ENCODE measurements around the gene CFAP97. TPM values are rescaled to one million over a fixed set of nuclear protein-coding genes. Genes with fewer than 3 reads are reported as not detected.

Gene CFAP97
- total RNA-seq, 1 experiment from 2014 or later = 36.9 TPM

DNA sequence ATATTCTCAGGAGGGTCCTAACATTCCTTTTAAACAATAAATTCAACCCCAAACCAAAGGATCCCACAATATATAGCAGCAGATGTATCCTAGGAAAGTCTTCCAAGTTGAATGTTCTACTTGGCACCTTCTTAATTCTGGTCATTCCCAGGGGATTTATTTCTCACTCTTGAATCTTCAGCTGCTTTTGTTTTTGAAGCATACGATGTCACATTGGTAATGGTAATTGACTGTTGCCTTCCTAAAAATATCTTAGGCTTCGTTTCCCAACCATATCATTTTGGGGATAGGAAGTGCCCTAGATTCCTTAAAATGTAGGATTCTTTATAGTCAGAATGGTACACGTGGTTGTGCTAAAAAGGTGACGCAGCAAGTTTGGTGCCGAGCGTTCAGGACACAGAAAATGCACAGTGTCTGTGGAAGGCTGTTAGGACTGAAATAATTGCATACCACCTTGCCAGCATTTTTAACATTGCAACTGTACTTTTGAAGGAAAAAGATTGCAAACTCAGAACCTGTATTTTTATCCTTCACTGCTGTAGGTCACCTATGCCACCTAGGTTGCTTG lies 13.7 kb upstream of the CFAP97 start:
- peaks cover 5% of the 10 kb centered on the region for H3K9me3 Mint-ChIP-seq (ENCODE audit: low read depth, unreplicated experiment)
- no peak for TF ChIP-seq CTCF (IDR thresholded peaks at IDR 0.05; ENCODE audit: unreplicated experiment)
- no peak for DNase-seq
- H3K27ac Mint-ChIP-seq (ENCODE audit: unreplicated experiment) = no peak overlapping the region
- peaks cover 5% of the 10 kb centered on the region for H3K36me3 Mint-ChIP-seq (ENCODE audit: insufficient read depth, unreplicated experiment)
- intact Hi-C loops (cut with micrococcal nuclease; ENCODE audit: unreplicated experiment) = no loop called here
- CTCF ChIA-PET = no interaction called here
- H3K27me3 Mint-ChIP-seq (ENCODE audit: unreplicated experiment) = no peaks in the 10 kb centered on the region
- BruUV-seq (replicated peaks) = no TSS peak
- no peak overlapping the region for H3K4me3 Mint-ChIP-seq (ENCODE audit: low read depth, unreplicated experiment)
- H3K4me1 Mint-ChIP-seq (ENCODE audit: low read depth, unreplicated experiment) = peaks cover 17% of the 10 kb centered on the region

DNA sequence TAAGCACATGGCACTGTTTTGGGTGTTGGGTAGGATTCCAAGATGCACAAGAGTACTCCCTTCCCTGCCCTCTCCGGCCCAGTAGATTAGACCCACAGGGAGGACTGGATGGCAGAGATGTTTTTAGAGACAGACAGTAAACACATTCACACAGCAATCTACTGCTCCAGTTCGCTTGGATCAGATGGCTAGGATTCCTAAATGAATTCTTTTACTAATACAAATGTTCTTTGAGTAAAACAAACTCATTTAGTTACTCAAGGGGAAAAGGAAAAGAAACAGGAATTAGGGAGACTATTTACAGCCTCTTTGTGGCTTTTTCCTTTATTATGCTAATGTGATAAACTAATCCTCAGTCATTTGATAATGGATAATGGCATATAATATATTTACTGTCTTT lies 11.5 kb upstream of the CFAP97 start:
- Mint-ChIP-seq H3K9me3 (ENCODE audit: low read depth, unreplicated experiment) (no peaks in the 10 kb centered on the region), H3K27ac (ENCODE audit: unreplicated experiment) (no peak overlapping the region), H3K4me1 (ENCODE audit: low read depth, unreplicated experiment) (peaks cover 17% of the 10 kb centered on the region), H3K4me3 (ENCODE audit: low read depth, unreplicated experiment) (no peak overlapping the region), H3K27me3 (ENCODE audit: unreplicated experiment) (no peaks in the 10 kb centered on the region), H3K36me3 (ENCODE audit: insufficient read depth, unreplicated experiment) (peaks cover 15% of the 10 kb centered on the region)
- CTCF ChIA-PET = no interaction called here
- no peak for DNase-seq
- TF ChIP-seq CTCF (IDR thresholded peaks at IDR 0.05; ENCODE audit: unreplicated experiment) = no peak
- intact Hi-C loops (cut with micrococcal nuclease; ENCODE audit: unreplicated experiment) = no loop called here
- BruUV-seq (replicated peaks) = no TSS peak

DNA sequence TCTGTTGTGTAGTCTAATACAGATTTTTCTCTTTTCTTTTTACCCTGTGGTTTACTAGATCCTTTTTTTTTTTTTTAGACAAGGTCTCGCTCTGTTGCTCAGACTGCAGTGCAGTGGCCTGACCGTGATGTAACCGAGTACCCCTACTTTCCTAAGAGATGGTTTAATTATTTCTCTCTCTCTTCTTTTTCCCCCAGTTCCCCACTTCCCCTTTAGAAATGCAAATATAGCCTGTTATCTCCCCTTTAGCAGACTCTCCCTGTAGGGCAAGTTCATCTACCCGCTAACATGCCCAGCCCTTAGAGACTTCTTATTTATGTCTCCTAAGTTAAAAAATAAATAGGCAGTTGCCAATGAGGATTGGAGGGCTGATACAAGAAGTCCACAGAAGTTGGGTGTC lies 10.1 kb upstream of the CFAP97 start:
- Mint-ChIP-seq H3K4me1 (ENCODE audit: low read depth, unreplicated experiment) (peaks cover 17% of the 10 kb centered on the region), H3K27ac (ENCODE audit: unreplicated experiment) (no peak overlapping the region), H3K27me3 (ENCODE audit: unreplicated experiment) (no peaks in the 10 kb centered on the region), H3K36me3 (ENCODE audit: insufficient read depth, unreplicated experiment) (peaks cover 21% of the 10 kb centered on the region), H3K9me3 (ENCODE audit: low read depth, unreplicated experiment) (no peaks in the 10 kb centered on the region), H3K4me3 (ENCODE audit: low read depth, unreplicated experiment) (no peak overlapping the region)
- no peak for DNase-seq
- no peak for TF ChIP-seq CTCF (IDR thresholded peaks at IDR 0.05; ENCODE audit: unreplicated experiment)
- CTCF ChIA-PET = no interaction called here
- intact Hi-C loops (cut with micrococcal nuclease; ENCODE audit: unreplicated experiment) = no loop called here
- BruUV-seq (replicated peaks) = no TSS peak

DNA sequence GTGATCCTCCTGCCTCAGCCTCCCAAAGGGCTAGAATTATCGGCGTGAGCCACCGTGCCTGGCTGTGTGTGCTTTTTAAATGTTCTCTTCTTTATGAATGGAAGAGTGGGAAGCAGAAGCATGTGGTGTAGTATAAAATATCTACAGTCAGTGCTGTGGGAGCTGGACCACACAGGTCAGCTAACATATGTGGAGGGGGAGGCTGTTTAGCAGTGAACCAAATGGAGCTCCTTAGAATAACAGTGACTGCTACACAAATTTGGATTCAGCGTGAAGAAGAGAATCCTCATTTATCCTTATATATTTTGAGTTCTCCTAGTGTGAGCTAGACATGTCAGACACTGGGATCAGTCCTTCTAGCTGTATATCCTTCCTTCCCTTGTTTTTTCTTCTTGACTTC lies 8.8 kb upstream of the CFAP97 start:
- CTCF ChIA-PET = no interaction called here
- Mint-ChIP-seq H3K27me3 (ENCODE audit: unreplicated experiment) (no peaks in the 10 kb centered on the region), H3K4me1 (ENCODE audit: low read depth, unreplicated experiment) (peaks cover 17% of the 10 kb centered on the region), H3K36me3 (ENCODE audit: insufficient read depth, unreplicated experiment) (peaks cover 27% of the 10 kb centered on the region), H3K27ac (ENCODE audit: unreplicated experiment) (no peak overlapping the region), H3K9me3 (ENCODE audit: low read depth, unreplicated experiment) (no peaks in the 10 kb centered on the region), H3K4me3 (ENCODE audit: low read depth, unreplicated experiment) (no peak overlapping the region)
- no peak for DNase-seq
- no peak for TF ChIP-seq CTCF (IDR thresholded peaks at IDR 0.05; ENCODE audit: unreplicated experiment)
- BruUV-seq (replicated peaks) = no TSS peak
- intact Hi-C loops (cut with micrococcal nuclease; ENCODE audit: unreplicated experiment) = no loop called here
